ENCODE measurements around the gene OGFOD3. TPM values are rescaled to one million over a fixed set of nuclear protein-coding genes. Genes with fewer than 3 reads are reported as not detected.

OGFOD3 gene
- total RNA-seq, 2 experiments from 2014 or later: 12.9 to 13.7 TPM

GRCh38 chr17:82450357-82451106 is 32.1 kb upstream of the OGFOD3 start, which contains the start of gene CYBC1:
Gene CYBC1 (minus strand): TSS chr17:82450752. CDS start chr17:82449254, 1,498 bp downstream.
- H3K27ac ChIP-seq (ENCODE audit: low read depth in 1 of 2, low read length in 2 of 2): peak within 1 kb of the TSS; percentile 90 to 96
- Mint-ChIP-seq H3K4me3 (peak within 1 kb of the TSS; percentile 97), H3K4me1 (ENCODE audit: low read depth) (peaks cover 48% of the 10 kb centered on the region), H3K36me3 (ENCODE audit: low read depth) (peaks cover 23% of the 10 kb centered on the region), H3K27ac (peak within 1 kb of the TSS; percentile 97), H3K9me3 (no peaks in the 10 kb centered on the region), H3K27me3 (no peaks in the 10 kb centered on the region)
- POLR2A ChIA-PET: interaction anchor here (1.0 to 1.2 kb wide), 2 partner anchors 9 to 69 kb away, joined by 3 read pairs; no protein-coding TSS in a partner anchor
- no peak for TF ChIP-seq CTCF (IDR thresholded peaks at IDR 0.05)
- DNase-seq (peak; percentile 89 to 98 (median 96)), ATAC-seq (ENCODE audit: poor library complexity) (peak; percentile 66)
- H3K4me1 ChIP-seq (ENCODE audit: insufficient read depth, low read length): peaks cover 49% of the 10 kb centered on the region
- intact Hi-C loops (cut with DNase I, micrococcal nuclease): loop anchor here (1.0 to 5.0 kb wide), 5 partner anchors 8 to 197 kb away; partner anchors contain the start of genes HEXD (in 2 of the 2), NARF (in 2 of the 2), OGFOD3 (in 2 of the 2) and FOXK2 (in 1 of the 2)
- no peaks in the 10 kb centered on the region for H3K9me3 ChIP-seq (ENCODE audit: control insufficient read depth in 1 of 2, insufficient read depth in 1 of 2, low read length in 2 of 2)
- H3K36me3 ChIP-seq (ENCODE audit: insufficient read depth, low read length): peaks cover 22% of the 10 kb centered on the region
- no peaks in the 10 kb centered on the region for H3K27me3 ChIP-seq (ENCODE audit: control insufficient read depth in 1 of 2, insufficient read depth in 2 of 2, low read length in 2 of 2)
- CTCF ChIA-PET: interaction anchor here (0.6 kb wide), 1 partner anchor 1166 kb away, joined by 3 read pairs; no protein-coding TSS in a partner anchor
- peak within 1 kb of the TSS; percentile 97 for H3K4me3 ChIP-seq (ENCODE audit: low read length)

DNA sequence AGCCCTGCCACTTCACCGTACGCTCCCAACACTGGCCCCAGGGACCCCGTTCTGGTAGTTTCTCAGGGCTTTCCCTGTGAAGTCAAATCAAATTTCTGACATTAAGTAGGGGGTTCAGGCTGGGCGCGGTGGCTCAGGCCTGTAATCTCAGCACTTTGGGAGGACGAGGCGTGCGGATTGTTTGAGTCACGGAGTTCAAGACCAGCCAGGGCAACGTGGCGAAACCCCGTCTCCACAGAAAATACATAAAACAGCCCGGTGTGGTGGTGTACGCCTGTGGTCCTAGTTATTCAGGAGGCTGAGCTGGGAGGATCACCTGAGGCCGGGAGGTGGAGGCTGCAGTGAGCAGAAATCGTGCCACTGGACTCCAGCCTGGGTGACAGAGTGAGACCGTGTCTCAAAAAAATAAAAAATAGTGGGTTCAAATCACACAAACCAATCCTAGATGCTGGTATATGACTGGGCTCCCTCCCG is 31.5 kb upstream of the OGFOD3 start:
- ChIA-PET POLR2A (interaction anchor here (0.7 to 1.6 kb wide), 10 partner anchors 8 to 244 kb away, joined by 3 to 37 read pairs (median 4); partner anchors contain the start of genes CD7 and NARF), CTCF (interaction anchor here (0.6 to 1.8 kb wide), 2 partner anchors 31 to 244 kb away, joined by 3 to 5 read pairs; partner anchors contain the start of gene OGFOD3)
- Mint-ChIP-seq H3K27ac (peak overlapping the region; percentile 97), H3K36me3 (ENCODE audit: low read depth) (peaks cover 23% of the 10 kb centered on the region), H3K4me1 (ENCODE audit: low read depth) (peaks cover 48% of the 10 kb centered on the region), H3K4me3 (peak overlapping the region; percentile 97), H3K27me3 (no peaks in the 10 kb centered on the region), H3K9me3 (no peaks in the 10 kb centered on the region)
- Histone ChIP-seq H3K9me3 (ENCODE audit: control insufficient read depth in 1 of 2, insufficient read depth in 1 of 2, low read length in 2 of 2) (no peaks in the 10 kb centered on the region), H3K27ac (ENCODE audit: low read depth in 1 of 2, low read length in 2 of 2) (peak overlapping the region; percentile 90 to 96), H3K4me1 (ENCODE audit: insufficient read depth, low read length) (peaks cover 55% of the 10 kb centered on the region), H3K27me3 (ENCODE audit: control insufficient read depth in 1 of 2, insufficient read depth in 2 of 2, low read length in 2 of 2) (no peaks in the 10 kb centered on the region), H3K36me3 (ENCODE audit: insufficient read depth, low read length) (peaks cover 28% of the 10 kb centered on the region), H3K4me3 (ENCODE audit: low read length) (peak overlapping the region; percentile 97)
- ATAC-seq (ENCODE audit: poor library complexity) (no peak), DNase-seq (peak in 8 of 14 experiments; percentile 13 to 51 (median 25))
- TF ChIP-seq CTCF (IDR thresholded peaks at IDR 0.05): no peak
- intact Hi-C loops (cut with DNase I, micrococcal nuclease): loop anchor here (1.0 to 5.0 kb wide), 5 partner anchors 8 to 197 kb away; partner anchors contain the start of genes HEXD (in 2 of the 2), NARF (in 2 of the 2), OGFOD3 (in 2 of the 2) and FOXK2 (in 1 of the 2)

GRCh38 chr17:82449131-82449882 is 30.9 kb upstream of the OGFOD3 start:
- intact Hi-C loops (cut with DNase I, micrococcal nuclease): no loop called here
- peak overlapping the region; percentile 97 for H3K27ac Mint-ChIP-seq
- ChIA-PET CTCF (interaction anchor here (0.6 to 1.8 kb wide), 3 partner anchors 25 to 243 kb away, joined by 3 to 5 read pairs (median 4); partner anchors contain the start of gene OGFOD3), POLR2A (interaction anchor here (0.7 to 1.6 kb wide), 11 partner anchors 8 to 243 kb away, joined by 3 to 37 read pairs (median 5); partner anchors contain the start of genes CD7, FOXK2 and NARF)
- Histone ChIP-seq H3K4me3 (ENCODE audit: low read length) (peak overlapping the region; percentile 97), H3K27ac (ENCODE audit: low read depth in 1 of 2, low read length in 2 of 2) (peak overlapping the region; percentile 90 to 96), H3K4me1 (ENCODE audit: insufficient read depth, low read length) (peaks cover 57% of the 10 kb centered on the region), H3K9me3 (ENCODE audit: control insufficient read depth in 1 of 2, insufficient read depth in 1 of 2, low read length in 2 of 2) (no peaks in the 10 kb centered on the region), H3K27me3 (ENCODE audit: control insufficient read depth in 1 of 2, insufficient read depth in 2 of 2, low read length in 2 of 2) (no peaks in the 10 kb centered on the region), H3K36me3 (ENCODE audit: insufficient read depth, low read length) (peaks cover 34% of the 10 kb centered on the region)
- no peak for TF ChIP-seq CTCF (IDR thresholded peaks at IDR 0.05)
- H3K27me3 Mint-ChIP-seq: no peaks in the 10 kb centered on the region
- peak; percentile 57 for ATAC-seq (ENCODE audit: poor library complexity)
- peaks cover 23% of the 10 kb centered on the region for H3K36me3 Mint-ChIP-seq (ENCODE audit: low read depth)
- DNase-seq: peak; percentile 37 to 87 (median 73)
- H3K9me3 Mint-ChIP-seq: no peaks in the 10 kb centered on the region
- peak overlapping the region; percentile 97 for H3K4me3 Mint-ChIP-seq
- H3K4me1 Mint-ChIP-seq (ENCODE audit: low read depth): peaks cover 48% of the 10 kb centered on the region
